Measurements from ENCODE around the gene EFCAB10.

GRCh38 chr7:105623906-105624305 lies 42.6 kb upstream of the EFCAB10 start:
- no peak for TF ChIP-seq RARB (CRISPR knock-in tag; IDR thresholded peaks at IDR 0.05)
- no peak for TF ChIP-seq POU6F1 (CRISPR knock-in tag; IDR thresholded peaks at IDR 0.05; ENCODE audit: borderline replicate concordance, low read depth)
- TF ChIP-seq ISL1 (CRISPR knock-in tag; IDR thresholded peaks at IDR 0.05), result no peak
